GM18499 (cell line): Measurements from ENCODE around the gene NME3.

Experiments
- ATAC-seq: cut with Tn5 transposase; IDR thresholded peaks from one replicate; pipeline ENCODE4 v1.9.1; 2021; ENCODE audit warnings: moderate number of reproducible peaks; ENCODE audit not compliant: insufficient read depth, unreplicated experiment

Gene NME3

DNA sequence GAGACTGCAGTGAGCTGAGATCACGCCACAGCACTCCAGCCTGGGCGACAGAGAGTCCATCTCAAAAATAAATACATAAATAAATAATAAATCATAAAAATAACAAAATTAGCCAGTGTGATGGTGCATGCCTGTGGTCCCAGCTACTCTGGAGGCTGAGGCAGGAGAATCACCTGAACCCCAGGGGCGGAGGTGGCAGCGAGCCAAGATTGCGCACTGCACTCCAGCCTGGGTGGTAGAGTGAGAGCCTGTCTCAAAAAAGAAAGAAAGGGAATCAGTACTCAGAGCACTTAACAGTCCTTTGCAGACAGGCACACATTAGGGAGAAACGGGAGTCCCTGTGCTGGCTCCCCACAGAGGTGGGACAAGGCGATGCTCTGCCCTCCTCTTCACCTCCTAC lies 40.3 kb downstream of the NME3 start:
- no peak for ATAC-seq

DNA sequence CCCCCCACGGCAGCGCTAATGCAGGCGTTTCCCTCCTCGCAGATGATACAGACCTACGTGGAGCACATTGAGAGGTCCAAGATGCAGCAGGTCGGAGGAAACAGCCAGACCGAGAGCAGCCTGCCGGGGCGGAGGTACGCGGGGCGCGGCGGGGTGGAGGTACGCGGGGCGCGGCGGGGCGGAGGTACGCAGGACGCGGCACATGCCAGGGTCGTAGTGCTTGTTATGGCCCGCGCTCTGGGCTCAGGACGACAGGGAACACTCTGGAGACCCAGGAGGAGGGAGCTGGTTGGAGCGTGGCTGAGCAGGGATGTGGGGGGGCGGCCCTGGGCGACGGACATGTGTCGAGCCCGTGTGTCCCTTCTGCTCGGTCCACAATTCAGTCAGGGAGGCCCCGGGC lies 41.9 kb downstream of the NME3 start:
- ATAC-seq, result no peak

- ATAC-seq, result no peak
Observed at GRCh38 chr16:1729026-1729425, 42.3 kb downstream of the NME3 start.

GRCh38 chr16:1727651-1728624 lies 43.4 kb downstream of the NME3 start:
- ATAC-seq, result no peak

DNA sequence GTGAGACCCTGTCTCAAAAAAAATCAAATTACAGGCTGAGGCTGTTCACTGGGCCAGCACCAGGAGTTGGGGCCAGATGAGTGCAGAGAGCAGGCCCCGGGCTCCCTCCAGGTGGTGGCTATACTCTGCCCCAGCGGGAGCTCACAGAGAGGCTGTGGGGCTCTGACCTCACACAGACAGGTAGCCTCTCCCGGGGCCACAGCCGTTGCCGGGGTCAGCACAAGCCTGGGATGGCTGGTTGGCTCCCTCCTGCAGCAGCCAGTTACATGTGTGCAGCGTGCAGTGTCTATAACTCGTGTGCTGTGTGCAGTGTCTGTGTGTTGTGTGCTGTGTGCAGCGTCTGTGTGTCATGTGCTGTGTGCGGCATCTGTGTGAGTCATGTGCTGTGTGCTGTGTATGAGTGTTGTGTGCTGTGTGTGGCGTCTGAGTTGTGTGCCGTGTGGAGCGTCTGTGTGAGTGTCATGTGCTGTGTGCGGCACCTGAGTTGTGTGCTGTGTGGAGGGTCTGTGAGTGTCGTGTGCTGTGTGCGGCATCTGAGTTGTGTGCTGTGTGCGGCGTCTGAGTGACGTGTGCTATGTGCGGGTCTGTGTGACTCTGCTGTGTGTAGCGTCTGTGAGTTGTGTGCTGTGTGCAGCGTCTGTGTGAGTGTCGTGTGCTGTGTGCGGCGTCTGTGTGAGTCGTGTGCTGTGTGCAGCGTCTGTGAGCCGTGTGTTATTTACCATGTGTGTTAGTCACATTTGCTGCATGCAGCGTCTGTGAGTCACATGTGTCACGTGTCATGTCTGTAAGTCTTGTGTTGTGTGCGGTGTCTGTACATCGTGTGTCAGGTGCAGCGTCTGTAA lies 44.5 kb downstream of the NME3 start:
- ATAC-seq, result no peak

DNA sequence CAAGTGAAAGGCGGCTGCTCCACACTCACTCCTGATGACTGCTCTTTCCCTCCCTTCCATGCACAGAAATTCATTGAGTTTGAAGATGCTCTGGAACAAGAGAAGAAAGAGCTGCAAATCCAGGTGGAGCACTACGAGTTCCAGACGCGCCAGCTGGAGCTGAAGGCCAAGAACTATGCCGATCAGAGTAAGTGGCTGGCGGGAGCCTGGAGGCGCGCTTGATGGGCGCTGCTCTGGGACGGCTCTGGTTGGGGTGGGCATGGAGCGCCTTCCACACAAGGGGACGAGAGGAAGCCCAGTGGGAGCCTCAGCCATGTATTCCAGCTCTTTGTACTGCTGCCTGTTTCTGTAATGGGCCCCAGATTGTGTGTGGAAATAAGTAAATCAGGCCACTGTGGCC lies 46.9 kb downstream of the NME3 start:
- no peak for ATAC-seq

DNA sequence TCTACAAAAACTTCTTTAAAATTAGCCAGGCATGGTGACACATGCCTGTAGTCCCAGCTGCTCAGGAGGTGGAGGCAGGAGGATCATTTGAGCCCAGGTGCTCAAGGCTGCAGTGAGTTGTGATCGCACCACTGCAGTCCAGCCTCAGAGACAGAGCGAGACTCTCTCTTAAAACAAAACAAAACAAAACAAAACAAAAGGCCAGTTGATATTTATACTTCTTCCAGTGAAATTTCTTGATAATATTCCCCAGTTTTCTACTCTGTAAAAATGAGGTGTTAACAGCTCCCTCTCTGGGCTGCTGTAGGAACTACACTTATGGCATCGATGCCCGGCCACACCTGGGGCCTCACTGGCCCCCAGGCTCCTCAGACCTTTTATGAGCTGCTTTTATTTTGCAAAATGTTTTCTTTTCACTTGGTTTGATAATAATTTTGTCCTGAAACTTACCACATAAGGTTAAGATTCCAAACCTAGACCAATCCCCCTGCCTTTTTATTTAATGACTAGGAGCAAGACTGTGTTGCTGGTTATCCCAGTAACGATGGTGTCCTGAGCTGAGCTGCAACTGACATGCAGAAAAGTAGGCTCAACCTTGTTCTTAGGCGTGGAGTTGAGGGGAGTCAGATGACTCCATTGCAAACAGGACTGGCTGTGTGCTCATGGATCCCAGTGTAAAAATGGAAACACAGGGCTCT lies 47.7 kb downstream of the NME3 start:
- no peak for ATAC-seq

GRCh38 chr16:1721372-1721771 lies 50.0 kb downstream of the NME3 start:
- ATAC-seq, result no peak
